ENCODE results near the gene MED26.
"Not testable (repeated sequence)": the region's sequence is repeated elsewhere in the genome, so short reads cannot be mapped to it uniquely, and the experiment has no call there.

The MED26 gene

DNA sequence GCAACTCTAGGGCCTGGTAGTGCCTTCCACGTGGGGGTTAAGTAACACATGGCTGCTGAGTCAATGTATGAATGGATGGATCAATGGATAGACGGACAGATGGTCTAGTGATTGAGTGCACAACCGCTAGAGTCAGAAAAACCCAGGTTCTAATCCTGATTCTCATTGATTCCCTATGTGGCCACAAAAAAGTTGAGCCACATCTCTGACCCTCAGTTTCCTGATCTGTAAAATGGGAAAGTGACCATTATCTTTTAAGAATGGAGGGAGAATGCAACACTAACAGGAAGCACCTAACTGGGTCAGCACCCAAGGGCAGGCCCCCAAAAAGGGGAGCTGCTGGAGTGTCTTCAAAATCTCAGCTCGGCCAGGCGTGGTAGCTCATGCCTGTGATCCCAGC lies 29.4 kb upstream of the MED26 start:
- TF ChIP-seq, protein P1, sequence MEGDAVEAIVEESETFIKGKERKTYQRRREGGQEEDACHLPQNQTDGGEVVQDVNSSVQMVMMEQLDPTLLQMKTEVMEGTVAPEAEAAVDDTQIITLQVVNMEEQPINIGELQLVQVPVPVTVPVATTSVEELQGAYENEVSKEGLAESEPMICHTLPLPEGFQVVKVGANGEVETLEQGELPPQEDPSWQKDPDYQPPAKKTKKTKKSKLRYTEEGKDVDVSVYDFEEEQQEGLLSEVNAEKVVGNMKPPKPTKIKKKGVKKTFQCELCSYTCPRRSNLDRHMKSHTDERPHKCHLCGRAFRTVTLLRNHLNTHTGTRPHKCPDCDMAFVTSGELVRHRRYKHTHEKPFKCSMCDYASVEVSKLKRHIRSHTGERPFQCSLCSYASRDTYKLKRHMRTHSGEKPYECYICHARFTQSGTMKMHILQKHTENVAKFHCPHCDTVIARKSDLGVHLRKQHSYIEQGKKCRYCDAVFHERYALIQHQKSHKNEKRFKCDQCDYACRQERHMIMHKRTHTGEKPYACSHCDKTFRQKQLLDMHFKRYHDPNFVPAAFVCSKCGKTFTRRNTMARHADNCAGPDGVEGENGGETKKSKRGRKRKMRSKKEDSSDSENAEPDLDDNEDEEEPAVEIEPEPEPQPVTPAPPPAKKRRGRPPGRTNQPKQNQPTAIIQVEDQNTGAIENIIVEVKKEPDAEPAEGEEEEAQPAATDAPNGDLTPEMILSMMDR (conservative IDR thresholded peaks at IDR 0.05; ENCODE audit: control insufficient read depth, insufficient read depth, low read depth, low read length), result no peak
- DNase-seq (ENCODE audit: low read depth), result no peak
- no peak overlapping the region for H3K4me3 ChIP-seq (ENCODE audit: control insufficient read depth, low read depth, low read length)

GRCh38 chr19:16655727-16656126 lies 27.7 kb upstream of the MED26 start:
- TF ChIP-seq, protein P1 (conservative IDR thresholded peaks at IDR 0.05; ENCODE audit: control insufficient read depth, insufficient read depth, low read depth, low read length), result no peak
- no peak overlapping the region for H3K4me3 ChIP-seq (ENCODE audit: control insufficient read depth, low read depth, low read length)
- DNase-seq (ENCODE audit: low read depth), result no peak

DNA sequence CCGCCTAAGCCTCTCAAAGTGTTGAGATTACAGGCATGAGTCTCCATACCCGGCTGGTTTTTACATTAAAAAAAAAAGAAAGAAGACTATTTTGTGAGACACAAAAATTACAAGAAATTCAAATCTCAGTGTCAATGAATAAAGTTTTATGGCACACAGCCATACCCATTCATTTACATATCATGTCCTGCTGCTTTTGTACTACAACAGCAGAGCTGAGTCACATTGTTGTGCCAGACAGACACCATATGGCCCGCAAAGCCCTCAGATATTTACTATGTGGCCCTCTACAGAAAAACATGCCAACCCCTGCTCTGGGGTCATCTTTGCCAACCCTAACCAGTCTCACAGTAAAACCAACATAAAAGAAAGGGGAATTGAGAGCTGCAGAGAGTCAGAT lies 26.6 kb upstream of the MED26 start:
- TF ChIP-seq, protein P1 (conservative IDR thresholded peaks at IDR 0.05; ENCODE audit: control insufficient read depth, insufficient read depth, low read depth, low read length), result no peak
- peak; percentile 37 for DNase-seq (ENCODE audit: low read depth)

GRCh38 chr19:16654140-16654539 lies 26.1 kb upstream of the MED26 start:
- DNase-seq (ENCODE audit: low read depth), result peak; percentile 27
- TF ChIP-seq, protein P1 (conservative IDR thresholded peaks at IDR 0.05; ENCODE audit: control insufficient read depth, insufficient read depth, low read depth, low read length), result no peak
- H3K4me3 ChIP-seq (ENCODE audit: control insufficient read depth, low read depth, low read length), result no peak overlapping the region

More for the DNA sequence above, 26.6 kb upstream of the MED26 start:
- H3K4me3 ChIP-seq (ENCODE audit: control insufficient read depth, low read depth, low read length), result no peak overlapping the region

DNA sequence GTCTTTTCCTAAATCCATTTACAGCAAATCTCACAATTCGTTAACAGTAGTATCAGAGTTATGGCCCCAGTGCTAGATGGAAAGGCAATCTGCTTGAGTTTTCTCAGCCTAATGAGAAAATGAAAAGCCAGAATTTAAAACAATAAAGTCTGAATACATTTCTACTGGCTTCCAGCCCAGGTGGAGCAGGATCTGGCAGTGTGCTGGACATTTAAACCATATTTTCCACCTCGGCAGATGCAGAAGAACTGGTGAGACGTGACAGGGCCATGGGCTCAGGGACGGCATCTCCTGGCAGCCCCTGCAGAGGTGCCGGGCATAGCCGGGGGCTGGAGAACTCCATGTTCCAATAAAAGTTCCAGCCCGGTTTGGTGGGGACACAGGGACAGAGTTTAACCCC lies 24.9 kb upstream of the MED26 start:
- TF ChIP-seq, protein P1 (conservative IDR thresholded peaks at IDR 0.05; ENCODE audit: control insufficient read depth, insufficient read depth, low read depth, low read length), result no peak
- no peak overlapping the region for H3K4me3 ChIP-seq (ENCODE audit: control insufficient read depth, low read depth, low read length)
- DNase-seq (ENCODE audit: low read depth), result no peak

DNA sequence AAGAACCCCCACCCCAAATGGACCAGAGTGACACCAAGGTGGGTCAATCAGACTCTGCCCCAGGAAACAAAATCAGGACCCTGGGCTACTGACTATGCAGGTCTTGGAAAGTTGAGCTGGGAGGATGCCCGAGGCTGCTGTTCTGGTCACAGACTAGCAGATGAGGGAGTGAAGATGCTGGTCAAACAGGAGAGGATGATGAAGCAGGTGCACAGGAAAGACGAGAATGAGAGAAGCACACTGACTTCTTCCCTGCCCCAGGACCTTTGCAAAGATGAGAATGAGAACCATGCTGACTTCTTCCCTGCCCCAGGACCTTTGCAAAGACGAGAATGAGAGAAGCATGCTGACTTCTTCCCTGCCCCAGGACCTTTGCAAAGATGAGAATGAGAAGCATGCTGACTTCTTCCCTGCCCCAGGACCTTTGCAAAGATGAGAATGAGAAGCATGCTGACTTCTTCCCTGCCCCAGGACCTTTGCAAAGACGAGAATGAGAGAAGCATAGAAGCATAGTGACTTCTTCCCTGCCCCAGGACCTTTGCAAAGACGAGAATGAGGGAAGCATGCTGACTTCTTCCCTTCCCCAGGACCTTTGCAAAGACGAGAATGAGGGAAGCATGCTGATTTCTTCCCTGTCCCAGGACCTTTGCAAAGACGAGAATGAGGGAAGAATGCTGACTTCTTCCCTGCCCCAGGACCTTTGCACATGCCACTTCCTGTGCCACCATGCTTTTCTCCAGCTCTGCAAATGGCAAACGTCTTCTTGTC lies 23.6 kb upstream of the MED26 start:
- DNase-seq (ENCODE audit: low read depth); H3K4me3 ChIP-seq (ENCODE audit: control insufficient read depth, low read depth, low read length): not testable (repeated sequence)

- DNase-seq (ENCODE audit: low read depth), result no peak
- TF ChIP-seq, protein P1 (conservative IDR thresholded peaks at IDR 0.05; ENCODE audit: control insufficient read depth, insufficient read depth, low read depth, low read length), result no peak
- no peak overlapping the region for H3K4me3 ChIP-seq (ENCODE audit: control insufficient read depth, low read depth, low read length)
Observed at GRCh38 chr19:16650821-16651220, 22.8 kb upstream of the MED26 start.
